Stimulated activated CD8-positive, alpha-beta memory T cell treated with anti-CD3 and anti-CD28 coated beads, Interleukin-15, amount 100 ng/mL, for 24 hours (primary cell): ENCODE data around the gene DENR.
"Not testable (repeated sequence)": the region's sequence is repeated elsewhere in the genome, so short reads cannot be mapped to it uniquely, and the experiment has no call there.

Source experiments
- DNase-seq: peaks from one replicate; pipeline ENCODE4 v3.0.0-alpha.2; 2020; ENCODE audit warnings: low read depth

Gene DENR

DNA sequence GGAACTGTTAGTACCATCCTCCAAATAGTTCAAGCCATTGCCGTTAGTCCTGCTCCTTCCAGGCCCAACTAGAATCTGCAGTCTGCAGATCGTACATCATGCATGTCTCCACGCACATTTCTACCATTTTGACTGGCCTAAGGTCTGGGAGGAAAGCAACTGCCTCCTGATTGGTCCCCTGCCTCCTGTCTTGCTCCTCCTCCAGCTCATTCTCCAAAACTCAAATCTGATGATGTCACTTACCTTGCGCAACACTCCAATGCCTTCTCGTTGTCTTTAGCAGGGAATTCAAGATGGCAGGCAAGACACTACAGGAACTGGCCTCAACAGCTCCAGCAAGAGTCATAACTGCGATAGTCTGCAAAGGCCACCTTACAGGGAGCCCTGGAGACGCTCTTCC lies 12.3 kb upstream of the DENR start:
- DNase-seq, result no peak

- DNase-seq, result no peak
Observed at GRCh38 chr12:122743895-122744525, 8.6 kb upstream of the DENR start.

DNA sequence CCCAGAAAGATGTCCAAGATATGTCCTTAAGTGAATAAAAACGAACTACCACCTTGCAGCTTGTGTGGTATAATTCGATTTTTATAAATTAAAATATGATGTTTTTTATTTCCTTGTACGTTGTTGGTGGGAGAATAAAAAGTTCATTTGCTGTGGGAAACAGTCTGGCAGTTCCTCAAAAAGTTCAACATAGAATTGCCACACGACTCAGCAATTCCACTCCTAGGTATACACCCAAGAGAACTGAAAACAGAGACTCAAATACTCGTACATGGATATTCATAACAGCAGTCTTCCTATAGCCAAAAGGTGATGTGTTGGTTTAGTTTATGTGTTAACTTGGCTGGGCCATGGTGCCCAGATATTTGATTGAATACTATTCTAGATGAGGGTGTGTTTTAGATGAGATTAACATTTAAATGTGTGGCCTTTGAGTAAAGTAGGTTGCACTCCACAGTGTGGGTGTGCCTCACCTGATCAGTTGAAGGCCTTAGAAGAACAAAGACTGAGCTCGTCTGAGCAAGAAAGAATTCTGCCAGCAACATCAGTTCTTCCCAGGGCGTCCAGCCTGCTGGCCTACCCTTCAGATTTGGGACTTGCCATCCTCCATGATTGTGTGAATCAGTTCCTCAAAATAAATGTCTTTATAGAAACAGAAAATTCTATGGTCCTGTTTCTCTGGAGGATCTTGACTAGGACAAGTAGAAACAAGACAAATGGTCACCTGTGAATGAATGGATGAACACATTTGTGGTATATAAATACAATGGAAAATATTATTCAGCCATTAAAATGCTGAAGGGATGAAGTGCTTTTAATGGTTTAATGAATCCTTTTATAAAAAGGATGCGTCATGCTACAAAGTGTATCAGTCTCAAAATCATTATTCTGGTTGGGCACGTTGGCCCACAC lies 5.1 kb upstream of the DENR start:
- DNase-seq, result no peak

DNA sequence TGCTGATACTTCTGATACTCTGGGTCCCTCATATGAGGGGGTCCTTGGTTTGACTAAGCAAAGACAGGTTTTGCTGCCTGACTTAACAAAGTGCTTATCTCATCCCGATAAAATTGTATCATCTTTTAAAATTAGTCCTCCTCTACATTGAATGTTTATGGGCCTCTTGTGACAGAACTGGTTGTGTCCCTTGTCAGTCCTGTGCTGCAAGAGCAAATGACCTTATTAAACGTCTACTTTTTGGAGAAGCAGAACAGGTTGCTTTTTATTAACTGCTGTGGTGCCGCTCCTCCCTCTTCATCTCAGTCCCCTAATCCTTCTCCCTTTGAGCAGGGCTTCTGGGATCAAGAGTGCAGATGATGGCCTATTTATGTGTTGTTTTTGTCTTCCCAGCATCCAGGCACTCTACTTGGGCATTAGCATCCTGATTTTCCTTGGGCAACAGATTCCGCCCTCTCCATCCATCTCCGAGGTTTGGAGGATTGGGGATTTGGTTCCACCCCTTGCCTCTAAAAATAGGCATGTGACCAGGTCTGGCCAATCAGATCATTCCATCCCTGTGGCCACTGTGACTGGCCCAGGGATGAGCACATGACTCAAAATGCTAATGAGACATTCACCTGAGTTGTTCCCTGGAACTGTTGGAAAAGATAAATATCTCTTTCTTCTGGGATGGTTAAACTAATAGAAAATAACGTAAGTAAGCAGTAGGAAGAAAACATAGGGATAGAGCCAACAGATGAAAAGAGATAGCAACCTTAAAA lies 2.9 kb upstream of the DENR start:
- no peak for DNase-seq

- DNase-seq, result not testable (repeated sequence)
Observed at GRCh38 chr12:122750781-122751515, 1.7 kb upstream of the DENR start.

- no peak for DNase-seq
Observed at GRCh38 chr12:122753319-122753650, 661 bp downstream of the DENR start.

GRCh38 chr12:122754790-122755189 lies 2.2 kb downstream of the DENR start:
- DNase-seq, result no peak

DNA sequence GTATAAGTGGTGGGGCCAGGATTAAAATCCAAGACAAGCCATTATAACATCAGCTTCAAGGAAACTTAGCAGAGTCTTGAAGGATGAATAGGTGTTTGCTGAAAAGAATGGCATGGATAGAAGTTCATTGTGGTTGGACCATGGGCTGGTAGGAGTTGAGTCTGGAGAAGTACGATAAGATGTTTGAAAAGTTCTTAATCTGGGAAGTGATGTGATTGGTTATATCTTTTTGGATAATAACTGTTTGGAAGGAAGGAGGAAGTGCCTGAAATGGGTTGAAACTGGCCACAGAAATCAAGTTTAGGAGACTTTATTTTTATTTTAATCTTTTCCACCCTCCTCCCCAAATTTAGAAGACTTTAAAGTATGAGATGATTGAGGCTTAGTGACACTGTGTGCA lies 4.9 kb downstream of the DENR start:
- DNase-seq, result no peak

- no peak for DNase-seq
Observed at GRCh38 chr12:122785503-122785902, 32.9 kb downstream of the DENR start.

DNA sequence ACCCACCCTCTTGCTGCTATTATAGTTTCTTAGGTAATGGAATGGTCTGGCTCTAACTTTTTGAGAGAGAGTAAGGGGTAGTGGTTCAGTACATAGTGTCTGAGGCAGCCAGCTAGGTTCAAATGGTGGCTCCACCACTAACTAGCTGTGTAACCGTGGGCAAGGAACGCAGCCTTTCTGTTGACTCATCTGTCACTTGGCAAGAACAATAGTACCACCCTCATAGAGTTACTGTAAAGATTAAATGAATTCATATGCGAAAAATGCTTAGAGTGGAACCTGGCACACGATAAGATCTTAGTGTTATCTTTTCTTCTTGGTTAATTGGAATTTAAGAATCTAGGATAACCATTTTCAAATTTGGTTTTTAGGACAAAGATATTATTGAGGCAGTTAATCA lies 35.8 kb downstream of the DENR start:
- DNase-seq, result no peak

DNA sequence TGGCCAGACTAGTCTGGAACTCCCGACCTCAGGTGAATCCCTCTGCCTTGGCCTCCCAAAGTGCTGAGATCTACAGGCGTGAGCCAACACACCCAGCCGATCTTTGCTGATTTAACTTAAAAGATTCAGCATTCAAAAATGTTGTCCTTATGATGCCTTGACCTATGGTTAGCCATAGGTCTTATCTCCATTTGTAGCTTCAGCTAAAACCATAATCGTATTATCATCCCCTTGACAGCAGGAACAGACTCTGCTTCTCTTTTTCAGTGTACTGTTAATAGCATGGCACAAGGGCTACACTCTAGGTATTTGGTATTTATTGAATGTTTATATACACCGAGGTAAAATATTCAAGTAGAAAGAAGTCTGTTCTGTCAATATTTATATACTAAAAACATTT lies 37.0 kb downstream of the DENR start:
- no peak for DNase-seq

GRCh38 chr12:122790393-122791075 lies 37.9 kb downstream of the DENR start:
- DNase-seq, result no peak

DNA sequence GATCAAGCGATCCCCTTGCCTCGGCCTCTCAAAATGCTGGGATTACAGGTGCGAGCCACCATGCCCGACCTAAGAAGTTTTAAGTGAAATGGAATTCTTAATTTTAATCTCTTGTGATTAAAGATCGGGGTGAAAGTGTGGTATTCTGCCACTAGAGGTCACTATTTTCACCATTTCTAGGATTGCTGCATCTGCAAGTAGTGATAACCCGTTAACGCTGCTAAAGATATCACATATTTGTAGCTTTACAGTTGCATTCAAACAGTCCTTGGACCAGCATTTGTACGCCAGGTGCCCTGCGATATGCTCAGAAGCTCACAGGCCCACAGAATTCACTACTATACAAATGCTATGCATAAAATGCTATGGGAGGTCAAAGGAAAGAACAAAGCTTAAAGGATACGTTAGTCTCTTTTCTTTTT lies 41.1 kb downstream of the DENR start:
- DNase-seq, result no peak

- DNase-seq, result no peak
Observed at GRCh38 chr12:122795807-122796206, 43.2 kb downstream of the DENR start.

DNA sequence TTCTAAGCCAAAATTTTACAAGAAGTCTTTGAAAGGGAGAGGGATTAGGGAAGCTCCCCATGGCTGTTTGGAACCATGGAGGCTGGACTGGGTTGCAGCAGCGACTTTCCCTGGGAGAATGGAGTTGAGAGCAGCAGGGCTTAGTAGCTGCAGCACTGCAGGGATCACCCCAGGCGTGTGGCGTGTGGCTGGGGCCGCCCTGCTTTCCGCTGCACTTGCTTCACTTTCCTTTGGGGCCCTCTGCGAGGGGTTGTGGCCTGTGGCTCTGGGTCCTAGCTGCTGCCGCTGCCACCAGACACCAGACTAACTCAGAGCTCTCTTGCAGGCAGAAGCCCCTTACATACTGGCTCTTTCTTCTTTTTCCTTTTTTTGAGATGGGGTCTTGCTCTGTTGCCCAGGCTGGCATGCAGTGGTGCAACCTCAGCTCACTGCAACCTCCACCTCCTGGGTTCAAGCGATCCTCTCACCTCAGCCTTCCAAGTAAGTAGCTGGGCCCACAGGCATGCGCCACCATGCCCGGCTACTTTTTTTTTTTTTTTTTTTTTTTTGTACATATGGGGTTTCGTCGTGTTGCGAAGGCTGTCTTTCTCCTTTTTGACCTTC lies 47.1 kb downstream of the DENR start:
- DNase-seq, result no peak

DNA sequence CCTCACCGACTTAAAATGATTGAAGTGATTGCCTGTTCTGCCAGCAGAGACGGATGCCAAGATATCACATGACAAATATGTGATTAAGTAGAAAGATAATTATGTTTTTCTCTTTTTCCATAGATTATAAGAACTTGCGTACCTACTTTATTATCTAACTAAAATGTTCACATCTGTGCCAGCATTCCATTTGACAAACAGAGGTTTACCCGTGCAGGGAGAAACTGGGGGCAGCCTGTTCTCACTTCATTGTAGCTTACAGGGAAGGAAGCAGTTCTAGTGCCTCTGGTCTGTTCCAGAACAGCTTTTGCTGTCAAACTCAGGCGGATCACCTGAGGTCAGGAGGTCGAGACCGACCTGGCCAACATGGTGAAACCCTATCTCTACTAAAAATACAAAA lies 51.3 kb downstream of the DENR start:
- DNase-seq, result no peak

- not testable (repeated sequence) for DNase-seq
Observed at GRCh38 chr12:122804957-122805356, 52.3 kb downstream of the DENR start.

GRCh38 chr12:122807651-122808050 lies 55.0 kb downstream of the DENR start:
- no peak for DNase-seq

DNA sequence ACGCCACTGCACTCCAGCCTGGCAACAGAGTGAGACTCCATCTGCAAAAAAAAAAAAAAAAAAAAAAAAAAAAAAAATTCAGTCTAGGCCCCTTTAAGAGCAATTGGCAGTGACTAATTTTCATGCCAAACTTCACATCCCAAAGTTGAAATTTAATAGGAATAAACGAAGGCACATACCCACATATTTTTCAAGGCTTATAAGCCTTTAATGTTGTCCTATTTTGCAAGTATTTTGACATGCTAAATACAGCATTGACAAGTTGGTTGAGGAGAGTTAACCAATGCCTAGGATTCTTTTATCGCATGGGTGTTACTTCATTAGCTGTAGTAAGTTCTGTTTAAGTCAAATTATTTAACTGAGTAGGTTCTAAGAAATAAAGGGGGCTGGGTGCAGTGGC lies 59.2 kb downstream of the DENR start:
- DNase-seq, result no peak

- DNase-seq, result no peak
Observed at GRCh38 chr12:122813310-122813713, 60.7 kb downstream of the DENR start.

- DNase-seq, result no peak
Observed at GRCh38 chr12:122819209-122819785, 66.7 kb downstream of the DENR start.
